Coronary artery (tissue), 2 donors: ENCODE results near the gene CST3.

Source experiments
- DNase-seq: peaks from one replicate; pipeline ENCODE4 v3.0.0-alpha.2; 2017; ENCODE audit warnings: low spot score
- H3K27ac ChIP-seq, 2 donors: fragments of 200-600 bp; sonication (generic); one replicate each; pipeline ENCODE4 v1.5.1; 2016 to 2019
- H3K4me3 ChIP-seq: fragments of 200-600 bp; sonication (generic); 2 replicates; pipeline ENCODE4 v1.5.1; 2016; ENCODE audit warnings: mild to moderate bottlenecking, moderate library complexity
- TF ChIP-seq, protein P1 (sequence below): fragments of 200-600 bp; sonication (generic); IDR thresholded peaks from one replicate; pipeline ENCODE4 v1.5.1; 2019; ENCODE audit warnings: antibody characterized with exemption

CST3 gene

DNA sequence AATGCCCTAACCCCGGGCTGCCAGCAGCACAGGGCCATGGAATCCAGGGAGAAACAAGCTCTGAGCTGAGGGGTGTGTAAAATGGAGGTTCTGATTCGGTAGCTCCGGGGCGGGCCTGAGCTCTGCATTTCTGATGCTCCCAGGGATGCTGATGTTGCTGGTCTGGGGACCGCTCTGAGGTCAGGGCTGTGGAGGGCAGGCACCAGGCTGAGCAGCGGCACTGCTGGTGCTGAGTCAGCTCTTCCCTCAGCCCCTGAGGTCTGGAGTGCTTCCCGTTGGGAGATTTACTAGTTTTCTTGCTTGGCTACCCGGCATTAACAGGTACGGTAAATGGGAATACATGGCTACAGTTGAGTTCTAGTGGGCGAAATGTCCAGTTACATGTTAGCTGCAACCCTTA, 18.6 kb upstream of the CST3 start:
- TF ChIP-seq, protein P1, sequence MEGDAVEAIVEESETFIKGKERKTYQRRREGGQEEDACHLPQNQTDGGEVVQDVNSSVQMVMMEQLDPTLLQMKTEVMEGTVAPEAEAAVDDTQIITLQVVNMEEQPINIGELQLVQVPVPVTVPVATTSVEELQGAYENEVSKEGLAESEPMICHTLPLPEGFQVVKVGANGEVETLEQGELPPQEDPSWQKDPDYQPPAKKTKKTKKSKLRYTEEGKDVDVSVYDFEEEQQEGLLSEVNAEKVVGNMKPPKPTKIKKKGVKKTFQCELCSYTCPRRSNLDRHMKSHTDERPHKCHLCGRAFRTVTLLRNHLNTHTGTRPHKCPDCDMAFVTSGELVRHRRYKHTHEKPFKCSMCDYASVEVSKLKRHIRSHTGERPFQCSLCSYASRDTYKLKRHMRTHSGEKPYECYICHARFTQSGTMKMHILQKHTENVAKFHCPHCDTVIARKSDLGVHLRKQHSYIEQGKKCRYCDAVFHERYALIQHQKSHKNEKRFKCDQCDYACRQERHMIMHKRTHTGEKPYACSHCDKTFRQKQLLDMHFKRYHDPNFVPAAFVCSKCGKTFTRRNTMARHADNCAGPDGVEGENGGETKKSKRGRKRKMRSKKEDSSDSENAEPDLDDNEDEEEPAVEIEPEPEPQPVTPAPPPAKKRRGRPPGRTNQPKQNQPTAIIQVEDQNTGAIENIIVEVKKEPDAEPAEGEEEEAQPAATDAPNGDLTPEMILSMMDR: no peak
- peak overlapping the region; percentile 37 for H3K4me3 ChIP-seq
- DNase-seq: no peak
- H3K27ac ChIP-seq: peak overlapping the region; percentile 8 to 70

DNA sequence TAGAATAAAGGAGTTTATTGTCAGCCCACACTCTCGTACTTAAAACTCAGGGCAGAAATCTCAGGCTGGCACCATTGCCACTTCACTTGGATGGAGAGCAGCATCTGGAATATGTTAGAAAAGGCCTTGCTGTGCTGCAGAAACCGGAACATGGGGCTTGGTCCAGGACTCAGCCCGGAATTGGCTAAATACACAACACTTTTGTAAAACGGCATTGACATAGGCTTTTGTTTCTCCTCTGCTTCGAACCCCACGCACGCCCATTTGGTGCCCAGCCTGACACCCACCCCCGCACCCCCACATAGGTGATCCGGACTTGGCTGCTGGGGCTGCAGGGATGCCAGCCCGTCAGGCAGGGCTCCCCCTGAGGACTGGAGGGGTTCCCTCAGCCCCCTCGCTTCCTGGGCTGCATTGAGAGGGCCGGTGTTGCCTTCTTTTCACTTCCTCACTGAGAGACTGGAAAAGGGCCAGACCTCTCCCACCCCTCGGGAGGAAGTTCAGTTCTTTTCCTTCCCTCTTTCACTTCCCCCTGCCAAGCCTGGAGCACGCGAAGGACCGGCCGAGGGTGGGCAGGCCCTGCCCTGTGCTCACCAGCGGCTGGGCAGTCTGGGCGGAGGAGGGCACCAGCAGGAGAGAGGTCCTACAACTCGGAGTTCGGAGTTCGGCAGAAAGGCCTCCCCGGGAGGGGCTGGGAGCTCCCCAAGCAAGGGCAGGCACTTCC, 17.9 kb upstream of the CST3 start:
- no peak for DNase-seq
- Histone ChIP-seq H3K27ac (peak overlapping the region; percentile 8 to 70), H3K4me3 (peak overlapping the region; percentile 37)
- TF ChIP-seq, protein P1: no peak

DNA sequence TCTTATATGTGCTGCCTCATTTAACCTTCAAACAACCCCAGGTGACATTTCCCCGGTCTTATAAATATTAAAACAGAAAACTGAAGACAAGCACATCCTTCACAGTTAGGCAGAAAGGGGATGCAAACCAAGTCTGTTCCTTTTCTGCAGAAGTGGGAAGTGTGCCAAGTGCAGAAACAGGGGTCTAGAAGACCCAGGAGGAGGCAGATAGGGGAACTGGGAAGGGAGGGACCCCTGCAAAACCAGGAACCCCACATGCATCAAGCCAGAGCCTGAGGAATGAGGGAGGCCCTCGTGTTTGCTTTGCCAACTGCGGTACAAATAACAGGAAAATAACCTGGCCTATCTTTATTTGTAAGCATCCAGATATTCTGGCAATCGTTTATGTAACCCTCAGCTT, 17.0 kb upstream of the CST3 start:
- H3K4me3 ChIP-seq: no peak overlapping the region
- H3K27ac ChIP-seq: peak overlapping the region in 1 of 2 donors; percentile 70
- TF ChIP-seq, protein P1: no peak
- no peak for DNase-seq

DNA sequence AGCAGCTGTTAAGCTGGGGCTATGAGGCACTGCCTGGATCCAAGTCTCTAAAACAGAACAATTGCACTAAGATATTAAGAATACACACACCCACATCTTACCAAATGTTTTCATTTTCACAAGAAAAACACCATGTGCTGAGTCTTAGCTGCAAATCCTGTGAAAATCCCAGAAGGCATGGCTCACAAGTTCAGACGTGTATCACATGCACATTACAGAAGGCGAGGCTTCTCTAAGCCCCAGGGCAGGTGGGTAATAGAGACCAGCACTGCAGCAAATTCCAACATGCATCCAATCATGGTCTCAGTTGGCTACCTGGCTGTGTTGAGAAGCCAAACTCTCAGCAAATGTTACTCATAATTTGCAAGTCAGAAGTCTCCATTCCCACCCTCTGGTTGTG, 16.2 kb upstream of the CST3 start:
- H3K27ac ChIP-seq: peak overlapping the region in 1 of 2 donors; percentile 70
- no peak for DNase-seq
- no peak overlapping the region for H3K4me3 ChIP-seq
- TF ChIP-seq, protein P1: no peak

DNA sequence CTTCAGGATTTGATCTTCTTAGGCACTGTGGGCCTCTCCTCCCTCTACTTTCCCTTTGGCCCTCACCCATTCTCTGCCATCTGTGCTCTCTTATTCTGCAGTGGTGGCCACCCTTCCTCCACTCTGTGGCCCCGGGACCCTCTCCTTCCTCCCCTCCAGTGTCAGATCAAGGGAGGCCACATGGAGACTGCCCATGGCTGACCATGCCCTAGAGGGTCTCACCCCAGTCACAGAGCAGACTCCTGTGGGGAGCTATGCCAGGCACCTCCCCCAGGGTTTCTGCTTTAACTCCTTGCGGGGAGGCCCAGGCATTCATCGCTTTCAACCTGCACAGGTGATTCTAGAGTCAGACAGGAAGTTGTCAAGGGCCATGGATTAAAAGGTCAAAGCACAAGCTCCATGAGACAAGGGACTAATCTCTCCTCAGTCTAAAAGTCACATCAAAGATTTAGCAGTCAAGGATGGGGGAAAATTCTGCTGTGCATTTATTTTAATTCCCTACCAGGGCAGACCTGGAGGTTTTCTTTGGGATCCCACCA, 15.7 kb upstream of the CST3 start:
- TF ChIP-seq, protein P1: no peak
- DNase-seq: no peak
- Histone ChIP-seq H3K4me3 (no peak overlapping the region), H3K27ac (peak overlapping the region in 1 of 2 donors; percentile 70)

DNA sequence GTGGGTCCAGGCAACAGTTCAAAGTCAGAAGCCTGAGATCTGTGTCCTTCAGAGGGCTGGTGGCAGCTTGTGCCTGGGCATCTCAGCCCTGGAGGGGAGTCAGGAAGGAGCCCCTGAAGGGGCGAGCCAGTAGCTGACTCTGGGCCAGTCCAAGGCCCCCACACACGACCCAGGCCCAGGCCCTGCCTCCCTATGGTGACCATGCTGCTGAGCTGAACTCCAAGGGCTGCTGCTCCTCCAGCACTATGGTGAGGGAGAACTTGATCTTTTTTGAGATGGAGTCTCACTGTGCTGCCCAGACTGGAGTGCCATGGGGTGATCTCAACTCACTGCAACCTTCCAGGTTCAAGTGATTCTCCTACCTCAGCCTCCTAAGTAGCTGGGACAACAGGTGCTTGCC, 15.2 kb upstream of the CST3 start:
- no peak for DNase-seq
- TF ChIP-seq, protein P1: no peak
- no peak overlapping the region for H3K4me3 ChIP-seq
- H3K27ac ChIP-seq: peak overlapping the region in 1 of 2 donors; percentile 70

DNA sequence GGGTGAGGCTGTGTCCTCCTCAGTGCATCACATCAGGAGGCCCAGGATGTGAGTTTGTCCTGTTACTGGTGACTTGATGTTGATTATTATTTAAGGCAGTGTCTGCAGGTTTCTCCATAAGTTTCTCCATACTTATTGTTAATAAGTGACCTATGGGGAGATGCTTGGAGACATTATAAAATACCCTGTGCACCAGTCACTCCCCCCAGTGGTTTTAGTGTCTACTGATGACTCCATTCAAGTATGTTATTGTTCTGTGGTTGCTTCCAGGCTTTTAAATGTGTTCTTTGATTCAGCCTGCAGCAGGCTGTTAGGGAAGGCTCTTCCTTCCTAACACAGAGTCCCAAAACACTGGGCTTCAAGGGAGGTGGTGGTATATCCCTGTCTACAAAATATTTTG, 14.6 kb upstream of the CST3 start:
- TF ChIP-seq, protein P1: no peak
- no peak for DNase-seq
- H3K27ac ChIP-seq: no peak overlapping the region
- no peak overlapping the region for H3K4me3 ChIP-seq
